GM21423 (cell line): ENCODE data around the gene ELOB.
"Not testable (repeated sequence)": the region's sequence is repeated elsewhere in the genome, so short reads cannot be mapped to it uniquely, and the experiment has no call there.

Experiments
- ATAC-seq: cut with Tn5 transposase; IDR thresholded peaks from one replicate; pipeline ENCODE4 v1.9.1; 2021; ENCODE audit warnings: mild to moderate bottlenecking, moderate library complexity; ENCODE audit not compliant: unreplicated experiment

Gene ELOB

DNA sequence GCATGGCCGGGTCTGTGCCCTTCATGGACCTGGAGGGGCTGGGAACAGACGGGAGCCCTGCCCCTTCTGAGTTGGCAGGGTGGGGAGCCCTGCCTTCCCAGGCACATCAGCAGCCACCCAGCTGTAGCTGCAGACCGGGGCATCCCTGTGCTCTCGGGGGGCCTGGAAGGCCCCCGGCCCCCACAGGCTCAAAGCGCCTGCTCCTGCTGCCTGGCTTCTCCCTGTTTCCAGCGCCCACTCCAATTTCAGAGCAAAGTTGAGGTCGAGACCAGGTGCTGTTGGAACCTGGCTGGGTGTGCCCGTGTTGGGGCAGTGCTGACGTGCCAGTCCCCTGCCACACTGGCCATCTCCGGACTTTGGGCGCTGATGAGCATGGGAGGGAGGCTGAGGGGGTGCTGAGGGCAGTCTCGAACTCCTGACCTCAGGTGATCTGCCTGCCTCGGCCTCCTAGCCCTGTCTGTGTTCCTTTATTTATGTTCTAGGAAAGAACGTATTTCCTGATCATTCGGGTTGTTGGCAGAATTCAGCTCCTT is 52.2 kb downstream of the ELOB start:
- no peak for ATAC-seq

DNA sequence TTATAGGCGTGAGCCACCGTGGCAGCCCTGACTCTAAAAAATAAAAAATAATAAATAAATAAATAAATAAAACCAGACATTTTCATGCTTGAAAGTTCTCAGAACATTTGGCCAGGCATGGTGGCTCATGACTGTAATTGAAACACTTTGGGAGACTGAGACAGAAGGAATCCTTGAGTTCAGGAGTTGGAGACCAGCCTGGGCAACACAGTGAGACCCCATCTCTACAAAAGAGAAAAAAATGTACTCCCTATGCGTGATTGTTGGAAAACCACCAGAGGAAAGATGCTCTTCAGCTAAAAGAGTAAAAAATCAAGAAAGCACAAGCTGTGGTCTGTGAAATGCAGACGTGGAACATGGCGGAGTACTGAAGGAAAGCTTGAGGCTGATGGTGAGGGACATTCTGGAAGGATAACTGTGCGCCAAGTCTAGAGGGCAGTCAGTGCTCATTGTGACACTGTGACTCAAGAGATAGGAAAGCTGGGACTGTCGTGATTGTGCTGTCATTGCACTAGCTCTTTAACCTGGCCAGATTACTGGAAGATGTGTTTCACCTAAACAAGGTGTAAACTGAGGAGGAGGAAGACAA is 52.9 kb downstream of the ELOB start:
- no peak for ATAC-seq

DNA sequence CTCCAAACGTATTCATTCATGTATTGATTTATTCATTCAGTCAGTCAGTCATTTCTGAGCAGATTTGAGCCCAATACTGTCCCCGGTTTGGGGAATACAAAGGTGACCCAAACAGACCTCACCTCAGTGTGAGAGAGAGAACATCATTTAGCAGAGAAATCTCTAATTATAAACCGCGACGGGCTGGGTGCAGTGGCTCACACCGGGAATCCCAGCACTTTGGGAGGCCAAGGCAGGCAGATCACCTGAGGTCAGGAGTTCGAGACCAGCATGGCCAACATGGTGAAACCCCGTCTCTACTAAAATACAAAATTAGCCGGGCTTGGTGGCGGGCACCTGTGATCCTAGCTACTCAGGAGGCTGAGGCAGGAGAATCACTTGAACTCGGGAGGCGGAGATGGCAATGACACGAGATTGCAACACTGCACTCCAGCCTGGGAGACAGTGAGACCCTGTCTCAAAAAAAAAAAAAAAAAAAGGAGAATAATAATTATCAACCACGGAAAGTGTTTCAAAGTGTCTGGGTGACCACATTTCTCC is 55.4 kb downstream of the ELOB start:
- not testable (repeated sequence) for ATAC-seq
